Neural cell (in vitro differentiated cells): ENCODE data around the gene EDRF1. TPM values are rescaled to one million over a fixed set of nuclear protein-coding genes. Genes with fewer than 3 reads are reported as not detected.

Source experiments
- H2AFZ ChIP-seq: fragments of 200-600, 300-800 bp; sonication (generic), shearing (Covaris generic); 2 replicates; pipeline ENCODE4 v1.6.0; 2014; ENCODE audit warnings: low read depth, mild to moderate bottlenecking, antibody characterized with exemption, low read length, moderate library complexity
- H3F3A ChIP-seq: fragments of 200-600 bp; shearing (Covaris generic); 2 replicates; pipeline ENCODE4 v1.6.1; 2016; ENCODE audit warnings: mild to moderate bottlenecking, moderate library complexity, mixed read lengths, antibody characterized with exemption, low read length; ENCODE audit not compliant: insufficient read depth, poor library complexity, severe bottlenecking
- H3K27ac ChIP-seq: fragments of 200-600, 300-800 bp; sonication (generic), shearing (Covaris generic); 2 replicates; pipeline ENCODE4 v1.5.1; 2014; ENCODE audit warnings: mild to moderate bottlenecking, low read length, moderate library complexity
- H3K27me3 ChIP-seq: fragments of 300-800, 200-600 bp; sonication (generic), shearing (Covaris generic); 2 replicates; pipeline ENCODE4 v1.6.0; 2014; ENCODE audit warnings: mild to moderate bottlenecking, low read depth, low read length, moderate library complexity; ENCODE audit not compliant: insufficient read depth
- H3K36me3 ChIP-seq: fragments of 300-800, 200-600 bp; sonication (generic), shearing (Covaris generic); 2 replicates; pipeline ENCODE4 v1.5.1; 2014; ENCODE audit warnings: mild to moderate bottlenecking, antibody characterized with exemption, low read length, moderate library complexity; ENCODE audit not compliant: insufficient read depth
- H3K4me2 ChIP-seq: fragments of 300-800, 200-600 bp; sonication (generic), shearing (Covaris generic); 2 replicates; pipeline ENCODE4 v1.6.0; 2014; ENCODE audit warnings: mild to moderate bottlenecking, low read length
- H3K4me3 ChIP-seq: fragments of 300-800, 200-600 bp; sonication (generic), shearing (Covaris generic); 2 replicates; pipeline ENCODE4 v1.5.1; 2014; ENCODE audit warnings: mild to moderate bottlenecking, low read length, moderate library complexity
- H3K79me2 ChIP-seq: fragments of 200-600 bp; shearing (Covaris generic); replicated peaks from 2 replicates; pipeline ENCODE4 v1.6.0; 2014; ENCODE audit warnings: mild to moderate bottlenecking, low read length, moderate library complexity; ENCODE audit not compliant: insufficient read depth
- H3K9ac ChIP-seq: fragments of 300-800, 200-600 bp; sonication (generic), shearing (Covaris generic); 2 replicates; pipeline ENCODE4 v1.6.1; 2016; ENCODE audit warnings: mild to moderate bottlenecking, low read length, mixed read lengths
- H3K9me2 ChIP-seq: fragments of 200-600 bp; shearing (Covaris generic); 2 replicates; pipeline ENCODE4 v1.6.1; 2016; ENCODE audit warnings: mild to moderate bottlenecking, low read length, mixed read lengths; ENCODE audit not compliant: insufficient read depth
- H3K9me3 ChIP-seq: fragments of 200-600, 300-800 bp; sonication (generic), shearing (Covaris generic); 2 replicates; pipeline ENCODE4 v1.6.1; 2016; ENCODE audit warnings: mild to moderate bottlenecking, mixed run types, low read length, moderate library complexity, mixed read lengths
- H4K20me1 ChIP-seq: fragments of 200-600 bp; shearing (Covaris generic); 2 replicates; pipeline ENCODE4 v1.6.1; 2016; ENCODE audit warnings: mild to moderate bottlenecking, mixed run types; ENCODE audit not compliant: insufficient read depth
- EP300 ChIP-seq: fragments of 450-650 bp; conservative IDR thresholded peaks from 2 replicates; pipeline ENCODE4 v1.6.1; 2014; ENCODE audit warnings: antibody characterized with exemption, mild to moderate bottlenecking, moderate library complexity; ENCODE audit not compliant: poor library complexity, severe bottlenecking
- EZH2 ChIP-seq: fragments of 200-600, 300-800 bp; shearing (Covaris generic), sonication (generic); IDR thresholded peaks from 2 replicates; pipeline ENCODE4 v1.6.1; 2014; ENCODE audit warnings: antibody characterized with exemption, low read length, borderline replicate concordance, mild to moderate bottlenecking; ENCODE audit not compliant: insufficient read depth, poor library complexity, severe bottlenecking
- MXI1 ChIP-seq: fragments of 450-650 bp; conservative IDR thresholded peaks from 2 replicates; pipeline ENCODE4 v1.6.1; 2014; ENCODE audit warnings: antibody characterized with exemption, mild to moderate bottlenecking; ENCODE audit not compliant: poor library complexity, severe bottlenecking
- POLR2AphosphoS5 ChIP-seq: IDR thresholded peaks from 2 replicates; pipeline ENCODE4 v1.6.1; 2012
- RAD21 ChIP-seq: fragments of 450-650 bp; conservative IDR thresholded peaks from 2 replicates; pipeline ENCODE4 v1.6.1; 2014; ENCODE audit warnings: antibody characterized with exemption, mild to moderate bottlenecking, moderate library complexity
- SMC3 ChIP-seq: fragments of 450-650 bp; conservative IDR thresholded peaks from 2 replicates; pipeline ENCODE4 v1.6.1; 2014; ENCODE audit warnings: antibody characterized with exemption, mild to moderate bottlenecking, moderate library complexity; ENCODE audit not compliant: poor library complexity
- TAF1 ChIP-seq: IDR thresholded peaks from 2 replicates; pipeline ENCODE4 v1.6.1; 2012; ENCODE audit warnings: low read depth
- polyA minus RNA-seq: library from RNA; depleted of rRNA, polyadenylated mRNA; stranded (reverse); fragments of >200 nt; gene quantifications from 2 replicates; pipeline ENCODE4 v1.2.3, GENCODE V29; 2014
- polyA plus RNA-seq: library from polyadenylated mRNA; depleted of rRNA; stranded (reverse); fragments of >200 nt; gene quantifications from 2 replicates; pipeline ENCODE4 v1.2.3, GENCODE V29; 2014
- TF ChIP-seq, protein P1 (sequence below): IDR thresholded peaks from 2 replicates; pipeline ENCODE4 v1.6.1; 2012; ENCODE audit warnings: borderline replicate concordance
- TF ChIP-seq, protein P2 (sequence below): fragments of 450-650 bp; IDR thresholded peaks from 2 replicates; pipeline ENCODE4 v1.5.1; 2014; ENCODE audit warnings: antibody characterized with exemption, mild to moderate bottlenecking, moderate library complexity; ENCODE audit not compliant: poor library complexity, severe bottlenecking

The EDRF1 gene, protein sequence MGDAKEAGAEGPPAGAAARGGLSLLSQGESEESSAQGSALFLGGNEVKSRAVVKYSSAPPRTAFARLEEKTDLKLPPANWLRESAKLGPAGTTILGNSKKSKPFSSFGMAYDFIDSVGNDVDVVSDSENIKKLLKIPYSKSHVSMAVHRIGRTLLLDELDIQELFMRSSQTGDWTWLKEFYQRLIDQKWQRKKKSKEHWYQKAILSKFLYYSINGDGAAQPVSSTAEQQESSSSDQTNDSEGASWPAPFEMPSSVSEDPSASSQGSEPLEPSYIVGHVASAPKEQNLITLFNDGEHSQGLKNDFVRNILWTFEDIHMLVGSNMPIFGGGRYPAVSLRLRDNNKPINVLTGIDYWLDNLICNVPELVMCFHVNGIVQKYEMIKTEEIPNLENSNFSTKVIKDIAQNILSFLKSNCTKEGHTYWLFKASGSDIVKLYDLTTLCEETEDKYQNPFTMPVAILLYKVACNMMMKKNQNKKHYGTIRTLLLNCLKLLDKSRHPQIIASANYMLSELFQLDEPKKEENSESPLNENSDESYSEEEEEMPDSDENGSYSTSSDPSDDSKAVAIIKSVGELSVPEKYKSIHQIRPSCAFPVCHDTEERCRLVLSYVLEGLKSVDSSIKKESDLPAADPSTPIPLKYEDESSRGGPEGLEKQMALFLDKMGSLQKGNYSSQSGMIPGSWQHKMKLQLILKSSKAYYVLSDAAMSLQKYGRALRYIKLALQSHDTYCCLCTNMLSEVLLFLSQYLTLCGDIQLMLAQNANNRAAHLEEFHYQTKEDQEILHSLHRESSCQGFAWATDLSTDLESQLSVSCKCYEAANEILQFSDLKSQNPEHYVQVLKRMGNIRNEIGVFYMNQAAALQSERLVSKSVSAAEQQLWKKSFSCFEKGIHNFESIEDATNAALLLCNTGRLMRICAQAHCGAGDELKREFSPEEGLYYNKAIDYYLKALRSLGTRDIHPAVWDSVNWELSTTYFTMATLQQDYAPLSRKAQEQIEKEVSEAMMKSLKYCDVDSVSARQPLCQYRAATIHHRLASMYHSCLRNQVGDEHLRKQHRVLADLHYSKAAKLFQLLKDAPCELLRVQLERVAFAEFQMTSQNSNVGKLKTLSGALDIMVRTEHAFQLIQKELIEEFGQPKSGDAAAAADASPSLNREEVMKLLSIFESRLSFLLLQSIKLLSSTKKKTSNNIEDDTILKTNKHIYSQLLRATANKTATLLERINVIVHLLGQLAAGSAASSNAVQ
- 54.1 and 68.1 TPM in 2 replicates for polyA plus RNA-seq
- polyA minus RNA-seq, result 64.3 and 66.3 TPM in 2 replicates

DNA sequence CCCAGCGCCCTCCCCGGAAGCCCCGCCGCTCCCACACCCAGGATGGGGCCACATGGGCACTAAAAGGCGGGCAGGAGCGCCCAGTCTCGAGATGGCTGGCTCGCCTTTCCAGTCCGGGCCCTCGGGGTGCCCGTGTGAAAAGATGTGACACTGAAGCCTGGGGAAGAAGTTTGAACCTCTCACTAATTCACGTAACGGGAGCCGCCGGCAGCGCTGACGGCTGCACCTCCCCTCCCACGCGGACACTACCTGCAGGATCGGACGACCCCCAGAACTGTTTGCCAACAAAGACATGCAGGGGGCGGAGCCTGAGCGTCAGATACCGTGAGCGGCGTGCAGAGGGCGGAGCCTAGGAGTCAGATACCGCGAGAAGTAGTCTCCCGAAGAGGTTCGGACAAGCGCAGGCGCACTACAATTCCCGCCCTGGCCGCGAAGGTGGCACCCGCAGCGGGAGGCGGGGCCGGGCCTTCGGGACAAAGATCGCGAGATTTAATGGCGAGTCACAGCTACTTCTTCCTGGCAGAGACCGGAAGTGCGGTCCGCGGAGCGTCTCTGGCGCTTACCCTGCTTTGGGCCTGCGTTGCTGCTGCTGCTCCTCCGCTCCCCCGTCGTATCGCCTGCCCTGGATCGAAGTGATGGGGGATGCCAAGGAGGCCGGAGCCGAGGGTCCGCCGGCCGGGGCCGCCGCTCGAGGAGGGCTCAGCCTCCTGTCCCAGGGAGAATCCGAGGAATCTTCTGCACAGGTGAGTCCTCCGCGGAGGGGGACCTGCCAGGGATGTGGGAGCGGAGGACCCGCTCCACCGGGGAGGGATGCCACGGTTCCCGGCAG is at the start of gene EDRF1:
TSS of gene EDRF1 (plus strand) at position 537 of the 829 bp plus-strand sequence. CDS start at position 636, 99 bp downstream.
- Histone ChIP-seq H3K27me3 (no peaks in the 10 kb centered on the region), H3K79me2 (peaks cover 24% of the 10 kb centered on the region), H3K9me3 (no peaks in the 10 kb centered on the region), H3K9me2 (no peaks in the 10 kb centered on the region), H3K4me2 (peak within 1 kb of the TSS; percentile 91), H3K4me3 (peak within 1 kb of the TSS; percentile 99), H3K9ac (peak within 1 kb of the TSS; percentile 88), H3K27ac (peak within 1 kb of the TSS; percentile 86), H3F3A (no peaks in the 10 kb centered on the region), H4K20me1 (no peaks in the 10 kb centered on the region), H3K36me3 (no peaks in the 10 kb centered on the region), H2AFZ (peak within 1 kb of the TSS; percentile 88)
- TF ChIP-seq TAF1 (peak; percentile 70), EP300 (peak; percentile 47), EZH2 (no peak), RAD21 (peak; percentile 56), POLR2AphosphoS5 (peak; percentile 91), MXI1 (peak; percentile 82), SMC3 (peak; percentile 57)
- TF ChIP-seq, protein P1, sequence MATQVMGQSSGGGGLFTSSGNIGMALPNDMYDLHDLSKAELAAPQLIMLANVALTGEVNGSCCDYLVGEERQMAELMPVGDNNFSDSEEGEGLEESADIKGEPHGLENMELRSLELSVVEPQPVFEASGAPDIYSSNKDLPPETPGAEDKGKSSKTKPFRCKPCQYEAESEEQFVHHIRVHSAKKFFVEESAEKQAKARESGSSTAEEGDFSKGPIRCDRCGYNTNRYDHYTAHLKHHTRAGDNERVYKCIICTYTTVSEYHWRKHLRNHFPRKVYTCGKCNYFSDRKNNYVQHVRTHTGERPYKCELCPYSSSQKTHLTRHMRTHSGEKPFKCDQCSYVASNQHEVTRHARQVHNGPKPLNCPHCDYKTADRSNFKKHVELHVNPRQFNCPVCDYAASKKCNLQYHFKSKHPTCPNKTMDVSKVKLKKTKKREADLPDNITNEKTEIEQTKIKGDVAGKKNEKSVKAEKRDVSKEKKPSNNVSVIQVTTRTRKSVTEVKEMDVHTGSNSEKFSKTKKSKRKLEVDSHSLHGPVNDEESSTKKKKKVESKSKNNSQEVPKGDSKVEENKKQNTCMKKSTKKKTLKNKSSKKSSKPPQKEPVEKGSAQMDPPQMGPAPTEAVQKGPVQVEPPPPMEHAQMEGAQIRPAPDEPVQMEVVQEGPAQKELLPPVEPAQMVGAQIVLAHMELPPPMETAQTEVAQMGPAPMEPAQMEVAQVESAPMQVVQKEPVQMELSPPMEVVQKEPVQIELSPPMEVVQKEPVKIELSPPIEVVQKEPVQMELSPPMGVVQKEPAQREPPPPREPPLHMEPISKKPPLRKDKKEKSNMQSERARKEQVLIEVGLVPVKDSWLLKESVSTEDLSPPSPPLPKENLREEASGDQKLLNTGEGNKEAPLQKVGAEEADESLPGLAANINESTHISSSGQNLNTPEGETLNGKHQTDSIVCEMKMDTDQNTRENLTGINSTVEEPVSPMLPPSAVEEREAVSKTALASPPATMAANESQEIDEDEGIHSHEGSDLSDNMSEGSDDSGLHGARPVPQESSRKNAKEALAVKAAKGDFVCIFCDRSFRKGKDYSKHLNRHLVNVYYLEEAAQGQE, result peak; percentile 80
- TF ChIP-seq, protein P2, sequence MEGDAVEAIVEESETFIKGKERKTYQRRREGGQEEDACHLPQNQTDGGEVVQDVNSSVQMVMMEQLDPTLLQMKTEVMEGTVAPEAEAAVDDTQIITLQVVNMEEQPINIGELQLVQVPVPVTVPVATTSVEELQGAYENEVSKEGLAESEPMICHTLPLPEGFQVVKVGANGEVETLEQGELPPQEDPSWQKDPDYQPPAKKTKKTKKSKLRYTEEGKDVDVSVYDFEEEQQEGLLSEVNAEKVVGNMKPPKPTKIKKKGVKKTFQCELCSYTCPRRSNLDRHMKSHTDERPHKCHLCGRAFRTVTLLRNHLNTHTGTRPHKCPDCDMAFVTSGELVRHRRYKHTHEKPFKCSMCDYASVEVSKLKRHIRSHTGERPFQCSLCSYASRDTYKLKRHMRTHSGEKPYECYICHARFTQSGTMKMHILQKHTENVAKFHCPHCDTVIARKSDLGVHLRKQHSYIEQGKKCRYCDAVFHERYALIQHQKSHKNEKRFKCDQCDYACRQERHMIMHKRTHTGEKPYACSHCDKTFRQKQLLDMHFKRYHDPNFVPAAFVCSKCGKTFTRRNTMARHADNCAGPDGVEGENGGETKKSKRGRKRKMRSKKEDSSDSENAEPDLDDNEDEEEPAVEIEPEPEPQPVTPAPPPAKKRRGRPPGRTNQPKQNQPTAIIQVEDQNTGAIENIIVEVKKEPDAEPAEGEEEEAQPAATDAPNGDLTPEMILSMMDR, result no peak
